Fibroblast of mammary gland (primary cell): ENCODE results near the gene CPEB1.
"Not testable (repeated sequence)": the region's sequence is repeated elsewhere in the genome, so short reads cannot be mapped to it uniquely, and the experiment has no call there.

ENCODE experiments used
- DNase-seq: peaks from one replicate; pipeline ENCODE4 v3.0.0-alpha.2; 2010; ENCODE audit warnings: low read depth
- H3K4me3 ChIP-seq: 2 replicates; pipeline ENCODE4 v1.5.1; 2011; ENCODE audit warnings: low read depth, mild to moderate bottlenecking, low read length, moderate library complexity; ENCODE audit not compliant: control insufficient read depth
- TF ChIP-seq, protein P1 (sequence below): conservative IDR thresholded peaks from 2 replicates; pipeline ENCODE4 v1.5.1; 2011; ENCODE audit warnings: low read depth, low read length, inconsistent platforms; ENCODE audit not compliant: control insufficient read depth, insufficient read depth

Gene CPEB1

DNA sequence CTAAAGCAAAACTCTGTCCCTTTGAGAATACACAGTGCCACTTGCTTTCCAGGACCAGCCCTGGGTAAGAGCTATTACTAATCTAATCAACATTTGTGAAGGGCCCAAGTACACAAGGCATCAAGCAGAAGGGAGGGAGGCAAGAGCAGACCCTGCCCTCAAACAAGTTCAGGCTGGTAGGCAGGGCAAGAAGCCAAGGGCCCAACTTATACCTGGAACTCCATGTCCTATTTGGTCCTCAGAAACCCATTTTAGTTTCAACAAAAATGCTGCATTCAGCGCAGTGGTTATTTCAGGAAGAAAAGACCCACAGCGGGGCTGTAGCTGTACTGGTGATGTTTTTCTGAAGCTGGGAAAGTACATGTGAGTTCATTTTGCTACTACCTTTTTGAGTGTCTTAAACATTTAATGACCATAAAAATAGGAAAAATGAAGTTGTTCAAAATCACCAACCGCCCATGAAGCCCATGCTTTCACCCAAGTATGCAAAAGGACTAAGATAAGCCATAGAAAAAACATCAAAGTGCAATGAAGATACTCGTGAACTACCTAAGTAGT, 109.7 kb downstream of the CPEB1 start:
- H3K4me3 ChIP-seq = no peak overlapping the region
- TF ChIP-seq, protein P1, sequence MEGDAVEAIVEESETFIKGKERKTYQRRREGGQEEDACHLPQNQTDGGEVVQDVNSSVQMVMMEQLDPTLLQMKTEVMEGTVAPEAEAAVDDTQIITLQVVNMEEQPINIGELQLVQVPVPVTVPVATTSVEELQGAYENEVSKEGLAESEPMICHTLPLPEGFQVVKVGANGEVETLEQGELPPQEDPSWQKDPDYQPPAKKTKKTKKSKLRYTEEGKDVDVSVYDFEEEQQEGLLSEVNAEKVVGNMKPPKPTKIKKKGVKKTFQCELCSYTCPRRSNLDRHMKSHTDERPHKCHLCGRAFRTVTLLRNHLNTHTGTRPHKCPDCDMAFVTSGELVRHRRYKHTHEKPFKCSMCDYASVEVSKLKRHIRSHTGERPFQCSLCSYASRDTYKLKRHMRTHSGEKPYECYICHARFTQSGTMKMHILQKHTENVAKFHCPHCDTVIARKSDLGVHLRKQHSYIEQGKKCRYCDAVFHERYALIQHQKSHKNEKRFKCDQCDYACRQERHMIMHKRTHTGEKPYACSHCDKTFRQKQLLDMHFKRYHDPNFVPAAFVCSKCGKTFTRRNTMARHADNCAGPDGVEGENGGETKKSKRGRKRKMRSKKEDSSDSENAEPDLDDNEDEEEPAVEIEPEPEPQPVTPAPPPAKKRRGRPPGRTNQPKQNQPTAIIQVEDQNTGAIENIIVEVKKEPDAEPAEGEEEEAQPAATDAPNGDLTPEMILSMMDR = no peak
- DNase-seq = no peak

DNA sequence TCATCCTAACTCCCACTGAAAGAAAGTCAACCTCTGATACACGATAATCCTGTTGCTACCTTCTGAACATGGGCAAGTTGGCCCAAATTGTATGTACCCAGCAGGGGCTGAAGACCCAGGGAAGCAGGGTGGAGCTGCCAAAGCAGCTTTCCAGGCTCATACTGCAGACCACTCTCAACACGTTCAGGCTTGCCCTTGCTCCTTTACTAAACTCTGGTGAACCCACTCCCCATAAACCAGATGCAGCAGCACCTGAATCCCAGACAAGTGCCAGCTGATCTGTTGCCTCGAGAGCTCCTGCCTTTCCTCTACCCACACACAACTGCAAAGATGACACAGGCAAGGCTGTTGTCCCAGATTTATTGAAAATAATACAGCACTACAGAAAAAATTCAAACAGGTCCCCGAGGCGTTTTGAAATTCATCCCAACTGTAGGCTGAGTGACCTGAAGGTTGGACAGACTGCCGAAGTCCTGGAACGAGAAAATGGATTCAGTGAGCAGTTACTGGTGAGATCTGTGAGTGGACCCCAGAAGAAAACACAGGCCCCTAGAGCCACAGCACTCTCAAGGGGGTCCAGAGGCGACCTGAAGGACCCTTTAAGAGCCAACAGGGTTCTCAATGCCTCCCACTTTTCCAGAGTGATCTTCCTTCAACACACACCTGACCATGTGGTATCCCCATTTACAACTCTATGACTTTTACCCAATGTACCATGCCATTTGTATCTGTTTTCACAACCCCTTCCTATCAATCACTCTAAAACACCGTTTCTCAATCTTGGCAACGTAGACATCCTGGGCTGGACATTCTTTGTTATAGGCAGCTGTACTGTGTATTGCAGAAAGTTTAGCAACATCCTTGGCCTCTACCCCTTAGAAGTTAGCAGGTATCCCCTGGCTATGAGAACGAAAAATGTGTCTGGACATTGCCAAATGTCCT, 110.5 kb downstream of the CPEB1 start:
- no peak overlapping the region for H3K4me3 ChIP-seq
- TF ChIP-seq, protein P1 = no peak
- no peak for DNase-seq

DNA sequence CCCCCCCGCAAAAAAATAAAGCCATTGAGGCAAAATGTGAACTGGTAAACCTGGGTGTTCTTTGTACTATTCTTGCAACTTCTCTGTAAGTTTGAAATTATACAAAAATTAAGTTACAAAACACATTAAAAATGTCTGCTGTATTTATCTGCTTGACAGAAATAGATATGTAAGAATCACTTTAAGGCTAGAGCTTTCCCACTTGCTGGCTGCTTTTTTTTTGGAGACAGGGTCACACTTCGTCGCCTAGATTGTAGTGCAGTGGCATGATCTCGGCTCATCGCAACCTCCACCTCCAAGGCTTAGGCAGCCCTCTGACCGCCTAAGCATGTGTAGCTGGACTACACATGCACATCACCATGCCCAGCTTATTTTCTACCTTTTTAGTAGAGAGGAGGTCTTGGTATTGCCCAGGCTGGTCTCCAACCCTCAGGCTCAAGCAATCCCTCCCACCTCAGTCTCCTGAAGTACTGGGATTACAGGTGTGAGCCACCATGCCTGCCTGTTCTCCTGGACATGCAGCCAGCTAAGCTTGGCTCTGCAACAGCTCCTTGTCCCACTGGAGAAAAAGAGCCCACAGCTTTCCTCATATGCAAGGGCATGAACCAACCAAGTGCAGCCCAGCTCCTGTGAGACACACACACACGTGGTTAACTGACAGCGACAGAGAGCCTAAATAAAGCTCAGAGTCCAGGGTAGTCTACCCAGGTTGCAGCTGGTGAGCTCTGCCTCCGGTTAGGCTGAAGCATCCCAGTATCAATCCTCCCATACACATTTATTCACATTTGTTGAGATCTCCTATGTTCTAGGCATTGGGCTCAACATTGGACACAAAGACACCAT, 111.4 kb downstream of the CPEB1 start:
- DNase-seq = no peak
- H3K4me3 ChIP-seq = no peak overlapping the region
- TF ChIP-seq, protein P1 = no peak

DNA sequence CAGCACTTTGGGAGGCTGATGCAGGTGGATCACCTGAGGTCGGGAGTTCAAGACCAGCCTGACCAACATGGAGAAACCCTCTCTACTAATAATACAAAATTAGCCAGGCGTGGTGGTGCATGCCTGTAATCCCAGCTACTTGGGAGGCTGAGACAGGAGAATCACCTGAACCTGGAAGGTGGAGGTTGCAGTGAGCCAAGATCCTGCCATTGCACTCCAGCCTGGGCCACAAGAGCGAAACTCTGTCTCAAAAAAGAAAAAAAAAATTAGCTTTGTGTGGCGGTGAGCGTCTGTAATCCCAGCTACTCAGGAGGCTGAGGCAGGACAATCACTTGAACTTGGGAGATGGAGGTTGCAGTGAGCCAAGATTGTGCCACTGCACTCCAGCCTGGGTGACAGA, 112.0 kb downstream of the CPEB1 start:
- not testable (repeated sequence) for DNase-seq, H3K4me3 ChIP-seq

DNA sequence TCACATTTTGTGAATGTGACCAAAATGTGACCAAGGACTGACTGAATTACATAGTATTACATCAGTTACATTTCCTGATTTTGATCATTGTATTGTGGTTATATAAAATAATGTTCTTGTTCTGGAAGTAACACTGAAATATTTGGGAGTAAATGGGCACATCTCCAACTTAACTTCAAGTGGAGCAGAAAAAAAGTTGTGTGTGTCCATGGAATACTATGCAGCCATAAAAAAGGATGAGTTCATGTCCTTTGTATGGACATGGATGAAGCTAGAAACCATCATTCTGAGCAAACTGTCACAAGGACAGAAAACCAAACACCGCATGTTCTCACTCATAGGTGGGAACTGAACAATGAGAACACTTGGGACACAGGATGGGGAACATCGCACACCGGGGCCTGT, 112.7 kb downstream of the CPEB1 start:
- DNase-seq, H3K4me3 ChIP-seq: not testable (repeated sequence)

DNA sequence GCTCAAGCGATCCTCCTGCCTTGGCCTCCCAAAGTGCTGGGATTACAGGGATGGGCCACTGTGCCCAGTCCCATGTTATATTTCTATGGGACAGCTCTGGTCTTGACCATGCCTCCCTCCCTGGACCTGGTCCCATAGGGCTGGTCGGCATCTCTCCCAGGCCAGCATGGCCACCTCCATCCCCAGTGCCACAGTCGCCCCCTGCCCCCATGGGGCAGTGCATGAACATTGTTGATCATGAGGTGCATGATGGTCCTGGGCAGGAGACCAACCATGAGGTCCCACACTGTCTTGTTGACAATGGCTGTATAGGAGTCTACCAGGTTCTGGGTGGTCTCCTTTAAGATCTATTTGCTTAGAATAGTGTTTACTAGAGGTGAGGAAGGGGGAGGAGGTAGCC, 113.4 kb downstream of the CPEB1 start:
- no peak for DNase-seq
- TF ChIP-seq, protein P1 = no peak

DNA sequence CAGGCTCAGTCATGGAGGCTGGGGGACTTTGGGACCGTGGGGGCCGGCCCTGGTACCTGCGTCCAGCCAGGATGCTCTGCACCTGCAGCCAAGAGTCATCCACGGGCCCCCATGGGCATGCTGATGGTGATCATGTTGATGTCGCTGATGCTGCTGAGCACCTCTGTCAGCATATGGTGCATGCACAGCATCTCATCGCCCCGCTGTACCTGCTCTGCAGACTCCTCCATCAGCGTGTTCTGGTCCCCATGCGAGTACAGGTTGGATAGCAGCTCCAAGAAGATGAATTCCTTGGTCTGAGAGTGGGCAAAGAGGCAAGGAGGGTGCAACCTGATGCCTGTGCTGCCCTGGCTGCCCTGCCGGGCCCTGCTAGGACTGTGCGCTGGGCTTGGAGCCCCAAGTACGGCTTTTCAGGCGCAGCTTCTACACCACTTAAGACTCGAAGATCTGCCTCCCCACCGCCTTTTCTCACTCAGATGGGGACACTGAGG, 114.1 kb downstream of the CPEB1 start:
- no peak for DNase-seq
- TF ChIP-seq, protein P1 = no peak
- no peak overlapping the region for H3K4me3 ChIP-seq

More for the DNA sequence above, 113.4 kb downstream of the CPEB1 start:
- no peak overlapping the region for H3K4me3 ChIP-seq
